ENCODE data around the gene CHD1L.
"Not testable (repeated sequence)": the region's sequence is repeated elsewhere in the genome, so short reads cannot be mapped to it uniquely, and the experiment has no call there.

CHD1L gene

DNA sequence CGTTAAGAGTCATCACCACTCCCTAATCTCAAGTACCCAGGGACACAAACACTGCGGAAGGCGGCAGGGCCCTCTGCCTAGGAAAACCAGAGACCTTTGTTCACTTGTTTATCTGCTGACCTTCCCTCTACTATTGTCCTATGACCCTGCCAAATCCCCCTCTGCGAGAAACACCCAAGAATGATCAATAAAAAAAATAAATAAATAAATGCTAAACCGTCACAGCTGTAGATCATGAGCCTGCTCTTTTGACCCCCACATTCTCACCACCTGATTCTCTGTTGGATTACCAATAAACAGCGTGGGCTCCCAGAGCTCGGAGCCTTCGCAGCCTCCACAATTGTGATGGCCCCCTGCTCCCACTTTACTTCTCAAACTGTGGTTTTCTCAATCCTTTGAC lies 8.6 kb upstream of the CHD1L start:
- not testable (repeated sequence) for DNase-seq (ENCODE audit: low spot score)

DNA sequence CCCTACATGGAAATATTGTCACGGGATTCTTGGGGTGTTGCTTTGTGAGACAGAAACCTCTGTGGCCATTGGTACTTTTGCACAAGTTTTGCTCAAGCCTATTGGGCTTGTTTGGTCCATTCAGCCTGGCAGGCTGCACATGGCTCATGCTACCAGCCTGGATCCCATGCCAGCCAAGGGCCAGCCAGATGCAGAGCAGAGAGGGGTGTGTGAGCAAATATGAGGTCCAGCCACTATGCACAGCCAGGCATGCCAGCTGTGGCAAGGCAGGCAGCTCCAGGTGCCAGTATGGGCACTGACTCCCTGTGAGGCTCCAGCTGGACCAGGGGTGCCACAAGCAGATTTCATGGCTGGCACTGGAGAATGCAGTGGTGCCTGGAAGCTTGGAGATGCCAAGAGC lies 6.7 kb upstream of the CHD1L start:
- DNase-seq (ENCODE audit: low spot score), result no peak

DNA sequence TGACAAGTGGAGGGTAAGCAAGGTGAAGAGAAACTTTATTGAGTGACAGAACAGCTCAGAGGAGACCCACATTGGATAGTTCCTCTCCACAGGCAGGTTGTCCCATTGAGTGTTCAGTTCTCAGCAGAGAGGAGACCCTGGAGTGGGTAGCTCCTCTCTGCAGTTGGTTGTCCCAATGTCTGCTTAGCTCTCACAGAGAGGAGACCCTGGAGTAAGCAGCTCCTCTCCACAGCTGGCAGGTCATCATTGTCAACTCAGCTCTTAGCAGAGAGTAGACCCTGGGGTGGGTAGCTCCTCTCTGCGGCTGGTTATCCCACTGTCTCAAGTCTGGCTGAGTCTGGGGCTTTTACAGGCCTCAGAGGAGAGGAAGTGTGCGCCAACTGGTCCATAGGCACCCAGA lies 6.0 kb upstream of the CHD1L start:
- no peak for DNase-seq (ENCODE audit: low spot score)

GRCh38 chr1:147236959-147237791 lies 5.3 kb upstream of the CHD1L start:
- no peak for DNase-seq (ENCODE audit: low spot score)

DNA sequence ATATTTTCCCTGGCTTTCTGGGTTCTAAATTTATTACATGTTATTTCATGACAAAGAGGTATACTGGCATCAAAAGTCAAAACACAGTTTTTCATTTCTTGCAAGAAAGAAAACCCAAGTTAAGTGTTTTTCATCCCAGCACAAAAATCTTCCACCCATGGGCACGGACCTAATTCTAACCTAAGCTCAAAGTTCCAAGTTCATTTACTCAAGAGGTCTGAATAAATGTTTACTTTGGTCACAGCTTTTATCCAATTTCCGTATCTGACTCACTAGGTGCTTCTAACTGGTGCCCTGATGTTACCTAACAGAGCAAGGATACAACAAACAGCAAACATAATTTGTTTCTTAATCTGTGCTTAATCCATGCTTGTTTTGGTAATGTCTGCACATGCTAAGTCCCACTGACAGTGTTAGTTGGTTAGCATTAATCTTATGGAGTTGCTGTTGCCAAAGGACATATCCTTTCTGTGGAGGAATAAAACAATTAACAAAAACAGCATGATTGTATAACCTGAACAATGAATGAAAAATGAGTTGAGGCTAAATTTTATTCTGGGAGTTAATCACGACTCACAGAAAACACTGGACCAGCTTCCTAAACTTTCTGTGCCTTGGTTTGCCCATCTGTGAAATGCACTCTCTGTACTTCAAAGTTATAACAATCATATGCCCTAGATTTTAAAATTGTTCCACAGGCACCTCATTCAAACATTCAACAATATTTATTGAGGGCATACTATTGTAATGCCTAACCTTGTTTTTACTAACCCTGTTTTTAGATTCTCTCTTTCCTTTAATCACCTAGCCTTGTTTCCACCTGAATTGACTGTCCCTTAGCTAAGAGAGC lies 4.2 kb upstream of the CHD1L start:
- no peak for DNase-seq (ENCODE audit: low spot score)

DNA sequence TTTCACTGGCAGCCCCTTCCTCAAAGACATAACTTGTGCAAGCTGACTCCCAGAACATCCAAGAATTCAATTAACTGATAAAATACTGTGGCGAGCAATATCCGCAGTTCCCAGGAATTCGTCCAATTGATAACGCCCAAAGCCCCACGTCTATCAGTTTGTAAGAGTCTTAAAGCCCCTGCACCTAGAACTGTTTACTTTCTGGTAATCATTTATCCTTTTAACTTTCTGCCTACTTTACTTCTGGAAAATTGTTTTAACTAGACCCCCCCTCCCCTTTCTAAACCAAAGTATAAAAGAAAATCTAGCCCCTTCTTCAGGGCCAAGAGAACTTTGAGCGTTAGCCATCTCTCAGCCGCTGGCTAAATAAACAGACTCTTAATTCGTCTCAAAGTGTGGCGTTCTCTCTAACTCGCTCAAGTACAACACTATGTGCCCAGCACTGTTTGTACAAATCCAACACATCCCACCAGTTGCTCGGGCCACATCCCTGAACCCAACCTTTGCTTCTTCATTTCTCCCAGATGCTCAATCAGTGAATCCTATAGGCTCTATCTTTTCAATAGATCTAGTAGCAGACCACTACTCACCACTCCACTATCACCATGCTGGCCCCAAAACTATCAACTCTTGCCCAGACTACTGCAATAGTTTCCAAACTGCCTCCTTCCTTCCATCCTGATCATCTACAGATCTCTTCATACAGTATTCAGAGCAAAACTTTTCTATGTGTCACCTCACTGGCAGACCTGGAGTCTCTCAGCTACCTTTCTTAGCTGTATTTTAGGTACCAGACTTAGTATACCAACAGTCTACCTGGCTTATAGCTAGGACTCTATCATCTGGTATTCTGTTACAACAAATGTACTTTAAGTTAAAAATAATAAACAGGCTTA lies 3.3 kb upstream of the CHD1L start:
- DNase-seq (ENCODE audit: low spot score), result no peak

DNA sequence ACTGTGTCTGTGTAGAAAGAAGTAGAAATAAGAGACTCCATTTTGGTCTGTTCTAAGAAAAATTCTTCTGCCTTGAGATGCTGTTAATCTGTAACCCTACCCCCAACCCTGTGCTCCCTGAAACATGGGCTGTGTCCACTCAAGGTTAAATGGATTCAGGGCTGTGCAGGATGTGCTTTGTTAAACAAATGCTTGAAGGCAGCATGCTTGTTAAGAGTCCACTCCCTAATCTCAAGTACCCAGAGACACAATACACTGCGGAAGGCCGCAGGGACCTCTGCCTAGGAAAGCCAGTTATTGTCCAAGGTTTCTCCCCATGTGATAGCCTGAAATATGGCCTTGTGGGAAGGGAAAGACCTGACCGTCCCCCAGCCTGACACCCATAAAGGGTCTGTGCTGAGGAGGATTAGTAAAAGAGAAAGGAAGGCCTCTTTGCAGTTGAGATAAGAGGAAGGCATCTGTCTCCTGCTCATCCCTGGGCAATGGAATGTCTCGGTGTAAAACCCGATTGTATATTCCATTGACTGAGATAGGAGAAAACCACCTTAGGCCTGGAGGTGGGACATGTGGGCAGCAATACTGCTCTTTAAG lies 2.3 kb upstream of the CHD1L start:
- DNase-seq (ENCODE audit: low spot score), result not testable (repeated sequence)

DNA sequence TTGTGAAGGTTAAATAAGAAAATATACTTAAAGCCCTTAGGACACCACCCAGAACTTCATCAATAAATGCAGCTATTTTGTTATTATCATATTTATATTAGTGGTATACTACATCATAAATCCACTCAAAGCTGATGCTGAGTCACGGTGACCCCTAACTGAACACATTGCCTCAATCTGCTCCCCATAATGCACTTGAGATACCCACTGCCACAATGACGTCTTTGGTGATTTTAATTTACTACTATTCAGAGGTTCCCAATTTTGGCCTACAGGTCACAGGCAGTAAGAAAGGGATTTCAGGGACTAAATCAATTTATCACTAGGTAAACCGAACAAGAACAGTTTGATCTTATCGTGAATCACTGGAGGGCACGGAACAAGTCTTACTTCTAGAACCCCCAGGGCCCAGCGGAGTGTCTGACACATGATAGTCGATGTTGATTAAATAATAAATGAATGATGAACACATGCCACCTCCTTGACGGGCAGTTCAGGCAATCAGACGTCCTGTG lies 493 bp upstream of the CHD1L start:
- no peak for DNase-seq (ENCODE audit: low spot score)

DNA sequence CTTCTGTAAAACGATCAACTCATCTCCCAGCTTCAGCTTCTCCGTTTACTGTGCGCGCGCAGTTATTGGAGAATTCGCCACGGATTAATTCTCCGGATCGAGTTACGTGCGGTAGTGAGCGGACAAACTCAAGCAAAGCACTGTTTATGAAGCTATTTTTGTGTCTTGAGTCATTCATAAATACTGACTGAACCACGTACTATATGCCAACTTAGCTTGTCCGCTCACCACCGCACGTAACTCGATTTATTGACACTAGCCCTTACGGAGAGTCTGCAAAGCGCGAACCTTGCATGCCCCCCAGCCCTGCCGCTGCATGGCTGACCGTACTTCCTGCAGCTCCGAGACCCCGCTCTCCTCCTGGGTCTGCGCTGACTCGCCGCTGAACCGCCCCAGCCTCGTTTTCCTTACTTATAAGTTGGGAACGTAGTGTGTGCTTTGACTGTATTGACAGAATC lies 773 bp downstream of the CHD1L start:
- DNase-seq (ENCODE audit: low spot score), result peak; percentile 46

DNA sequence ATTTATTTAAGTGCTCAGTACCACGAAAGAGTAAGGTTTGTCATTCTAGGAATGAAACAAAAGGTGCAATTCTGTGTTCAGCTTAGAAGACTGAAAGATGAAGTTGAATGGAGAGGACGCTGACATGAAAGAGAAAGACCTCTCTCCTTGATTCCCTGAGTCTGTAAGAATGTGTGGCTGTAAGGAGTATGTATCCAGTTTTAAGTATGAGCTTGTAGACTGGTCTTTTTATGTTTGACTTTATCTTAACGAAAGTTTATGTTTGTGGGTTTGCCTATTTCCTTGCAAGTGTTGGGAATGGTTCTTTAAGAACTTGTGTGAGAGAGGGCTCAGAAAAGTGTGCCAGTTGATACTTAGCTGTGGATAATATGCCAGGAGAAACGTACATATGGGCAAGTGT lies 1.4 kb downstream of the CHD1L start:
- no peak for DNase-seq (ENCODE audit: low spot score)

DNA sequence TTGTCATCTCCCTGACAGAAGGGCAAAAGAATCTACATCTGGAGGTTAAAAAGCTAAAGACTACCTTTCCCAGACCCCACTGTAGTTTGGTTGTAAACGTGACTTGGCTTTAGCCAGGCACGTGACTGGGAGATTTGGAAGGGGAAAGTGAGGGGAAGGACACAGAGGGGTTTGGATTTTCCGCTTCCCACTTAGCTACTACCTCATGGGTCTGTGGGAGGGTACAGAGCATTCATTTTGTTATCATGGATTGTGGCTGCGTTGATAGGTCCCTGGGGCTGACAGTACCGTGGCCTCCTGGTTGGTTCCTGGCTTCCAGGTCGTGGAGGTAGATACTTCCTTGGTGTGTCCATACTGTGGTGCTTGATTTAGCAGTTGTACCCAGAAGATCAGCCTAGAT lies 2.6 kb downstream of the CHD1L start:
- no peak for DNase-seq (ENCODE audit: low spot score)

GRCh38 chr1:147245586-147246021 lies 3.1 kb downstream of the CHD1L start:
- DNase-seq (ENCODE audit: low spot score), result no peak

GRCh38 chr1:147246044-147246690 lies 3.7 kb downstream of the CHD1L start:
- no peak for DNase-seq (ENCODE audit: low spot score)

DNA sequence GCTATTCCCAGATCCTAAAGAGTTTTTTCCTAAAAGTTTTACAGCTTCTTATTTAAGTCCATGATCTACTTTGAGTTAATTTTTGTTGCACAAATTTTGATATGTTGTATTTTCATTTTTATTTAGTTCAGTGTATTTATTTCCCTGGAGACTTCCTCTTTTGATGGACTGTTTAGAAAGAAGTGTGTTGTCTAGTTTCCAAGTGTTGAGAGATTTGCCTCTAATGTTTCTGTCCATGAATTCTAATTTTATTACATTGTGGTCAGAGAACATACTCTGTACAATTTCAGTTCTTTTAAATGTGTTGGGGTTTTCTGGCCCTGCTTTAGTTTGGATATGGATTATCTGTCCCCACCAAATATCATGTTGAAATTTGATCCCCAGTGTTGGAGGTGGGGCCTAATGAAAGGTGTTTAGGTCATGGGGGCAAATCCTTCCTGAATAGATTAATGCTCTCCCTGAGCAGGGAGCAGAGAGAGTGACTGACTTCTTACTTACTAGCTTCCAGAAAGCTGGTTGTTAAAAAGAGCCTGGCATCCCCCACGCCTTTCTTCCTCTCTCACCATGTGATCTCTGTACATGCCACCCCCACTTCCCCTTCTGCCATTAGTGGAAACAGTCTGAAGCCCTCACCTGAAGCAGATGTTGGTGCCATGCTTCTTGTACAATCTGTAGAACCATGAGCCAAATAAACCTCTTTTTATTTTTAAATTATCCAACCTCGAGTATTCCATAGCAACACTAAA lies 4.6 kb downstream of the CHD1L start:
- DNase-seq (ENCODE audit: low spot score), result peak; percentile 42

DNA sequence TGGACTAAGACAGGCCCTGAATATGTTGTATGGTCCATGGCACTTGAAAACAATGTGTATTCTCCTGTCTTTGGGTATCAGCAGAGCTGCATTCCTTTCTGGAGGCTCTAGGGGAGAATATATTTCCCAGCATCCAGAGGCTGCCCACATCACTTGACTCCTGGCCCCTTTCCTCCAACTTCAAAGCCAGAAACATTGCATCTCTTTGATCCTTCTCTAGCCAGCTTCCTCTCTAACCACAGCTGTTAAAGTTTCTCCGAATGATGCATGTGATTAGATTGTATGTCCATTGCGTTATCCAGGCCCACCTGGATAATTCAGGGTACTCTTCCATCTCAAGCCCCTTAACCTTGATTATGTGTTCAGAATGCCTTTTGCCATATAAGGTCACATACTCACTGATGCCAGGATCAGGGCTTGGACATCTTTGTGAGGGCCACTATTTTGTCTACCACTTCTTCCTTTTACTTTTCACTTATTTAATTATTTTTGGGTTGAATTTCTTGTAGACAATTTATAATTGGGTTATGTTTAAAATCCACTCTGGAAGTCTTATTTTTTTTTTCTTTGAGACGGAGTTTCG lies 5.3 kb downstream of the CHD1L start:
- no peak for DNase-seq (ENCODE audit: low spot score)

DNA sequence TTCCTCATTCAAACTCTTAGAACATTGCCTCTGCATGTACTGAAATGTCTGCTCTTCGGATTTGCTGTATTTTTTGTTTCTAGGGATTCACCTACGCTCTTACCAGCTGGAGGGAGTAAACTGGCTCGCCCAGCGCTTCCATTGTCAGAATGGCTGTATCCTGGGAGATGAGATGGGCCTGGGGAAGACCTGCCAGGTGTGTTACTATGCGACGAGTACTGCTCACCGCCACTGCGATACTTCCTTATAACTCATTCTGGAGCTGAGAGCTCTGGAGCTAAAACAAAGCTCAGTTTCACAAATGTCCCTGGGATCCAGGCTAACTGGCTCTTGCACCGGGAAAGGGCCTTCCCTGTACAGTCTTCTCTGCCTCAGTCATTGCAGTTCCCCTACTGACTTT lies 10.1 kb downstream of the CHD1L start:
- DNase-seq (ENCODE audit: low spot score), result no peak

- DNase-seq (ENCODE audit: low spot score), result no peak
Measured at GRCh38 chr1:147260956-147261355, 18.5 kb downstream of the CHD1L start.

- DNase-seq (ENCODE audit: low spot score), result no peak
Measured at GRCh38 chr1:147264158-147264768, 21.8 kb downstream of the CHD1L start.

DNA sequence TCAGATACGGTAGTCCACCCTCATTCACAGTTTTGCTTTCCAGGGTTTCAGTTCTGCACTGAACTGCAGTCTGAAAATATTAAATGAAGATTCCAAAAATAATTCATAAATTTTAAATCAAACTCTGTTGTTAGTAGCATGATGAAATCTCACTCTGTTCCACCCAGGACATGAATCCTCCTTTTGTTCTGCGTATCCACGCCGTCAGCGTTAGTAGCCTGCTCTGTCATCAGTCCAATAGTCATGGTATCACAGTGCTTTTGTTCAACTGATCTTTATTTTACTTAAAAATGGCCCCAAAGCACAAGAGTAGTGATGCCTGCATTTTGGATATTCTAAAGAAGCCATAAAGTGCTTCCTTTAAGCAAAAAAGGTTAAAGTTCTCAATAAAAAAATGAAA lies 23.9 kb downstream of the CHD1L start:
- DNase-seq (ENCODE audit: low spot score), result peak; percentile 79
